Neural cell (in vitro differentiated cells): ENCODE data around the gene NFIX.

Experiments used
- CTCF ChIP-seq: fragments of 450-650 bp; IDR thresholded peaks from 2 replicates; pipeline ENCODE4 v1.5.1; 2014; ENCODE audit warnings: antibody characterized with exemption, mild to moderate bottlenecking, moderate library complexity; ENCODE audit not compliant: poor library complexity, severe bottlenecking
- EZH2 ChIP-seq: fragments of 200-600, 300-800 bp; shearing (Covaris generic), sonication (generic); IDR thresholded peaks from 2 replicates; pipeline ENCODE4 v1.6.1; 2014; ENCODE audit warnings: antibody characterized with exemption, low read length, borderline replicate concordance, mild to moderate bottlenecking; ENCODE audit not compliant: insufficient read depth, poor library complexity, severe bottlenecking
- MXI1 ChIP-seq: fragments of 450-650 bp; conservative IDR thresholded peaks from 2 replicates; pipeline ENCODE4 v1.6.1; 2014; ENCODE audit warnings: antibody characterized with exemption, mild to moderate bottlenecking; ENCODE audit not compliant: poor library complexity, severe bottlenecking
- POLR2AphosphoS5 ChIP-seq: IDR thresholded peaks from 2 replicates; pipeline ENCODE4 v1.6.1; 2012
- RAD21 ChIP-seq: fragments of 450-650 bp; conservative IDR thresholded peaks from 2 replicates; pipeline ENCODE4 v1.6.1; 2014; ENCODE audit warnings: antibody characterized with exemption, mild to moderate bottlenecking, moderate library complexity

GRCh38 chr19:13005861-13006370 is 10.6 kb downstream of the NFIX start:
- TF ChIP-seq CTCF (no peak), RAD21 (no peak), EZH2 (no peak), POLR2AphosphoS5 (no peak), MXI1 (no peak)
